IPS-18a (cell line): ENCODE data around the gene CYP4F3.
"Not testable (repeated sequence)": the region's sequence is repeated elsewhere in the genome, so short reads cannot be mapped to it uniquely, and the experiment has no call there.

ENCODE experiments used
- H3K27ac ChIP-seq: one replicate; pipeline ENCODE4 v1.5.1; 2013; ENCODE audit warnings: low read length
- H3K27me3 ChIP-seq: one replicate; pipeline ENCODE4 v1.6.1; 2013; ENCODE audit warnings: mild to moderate bottlenecking, low read length; ENCODE audit not compliant: control insufficient read depth, insufficient read depth
- H3K36me3 ChIP-seq: one replicate; pipeline ENCODE4 v1.6.1; 2013; ENCODE audit warnings: low read depth, low read length; ENCODE audit not compliant: control insufficient read depth
- H3K4me1 ChIP-seq: one replicate; pipeline ENCODE4 v1.6.1; 2013; ENCODE audit warnings: low read depth, low read length; ENCODE audit not compliant: control insufficient read depth
- H3K4me3 ChIP-seq: one replicate; pipeline ENCODE4 v1.5.1; 2013; ENCODE audit warnings: low read length
- H3K9ac ChIP-seq: one replicate; pipeline ENCODE4 v1.6.1; 2013; ENCODE audit warnings: mild to moderate bottlenecking, low read length, moderate library complexity
- H3K9me3 ChIP-seq: one replicate; pipeline ENCODE4 v1.6.1; 2013; ENCODE audit warnings: low read depth, low read length; ENCODE audit not compliant: control insufficient read depth

CYP4F3 gene, protein sequence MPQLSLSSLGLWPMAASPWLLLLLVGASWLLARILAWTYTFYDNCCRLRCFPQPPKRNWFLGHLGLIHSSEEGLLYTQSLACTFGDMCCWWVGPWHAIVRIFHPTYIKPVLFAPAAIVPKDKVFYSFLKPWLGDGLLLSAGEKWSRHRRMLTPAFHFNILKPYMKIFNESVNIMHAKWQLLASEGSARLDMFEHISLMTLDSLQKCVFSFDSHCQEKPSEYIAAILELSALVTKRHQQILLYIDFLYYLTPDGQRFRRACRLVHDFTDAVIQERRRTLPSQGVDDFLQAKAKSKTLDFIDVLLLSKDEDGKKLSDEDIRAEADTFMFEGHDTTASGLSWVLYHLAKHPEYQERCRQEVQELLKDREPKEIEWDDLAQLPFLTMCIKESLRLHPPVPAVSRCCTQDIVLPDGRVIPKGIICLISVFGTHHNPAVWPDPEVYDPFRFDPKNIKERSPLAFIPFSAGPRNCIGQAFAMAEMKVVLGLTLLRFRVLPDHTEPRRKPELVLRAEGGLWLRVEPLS

DNA sequence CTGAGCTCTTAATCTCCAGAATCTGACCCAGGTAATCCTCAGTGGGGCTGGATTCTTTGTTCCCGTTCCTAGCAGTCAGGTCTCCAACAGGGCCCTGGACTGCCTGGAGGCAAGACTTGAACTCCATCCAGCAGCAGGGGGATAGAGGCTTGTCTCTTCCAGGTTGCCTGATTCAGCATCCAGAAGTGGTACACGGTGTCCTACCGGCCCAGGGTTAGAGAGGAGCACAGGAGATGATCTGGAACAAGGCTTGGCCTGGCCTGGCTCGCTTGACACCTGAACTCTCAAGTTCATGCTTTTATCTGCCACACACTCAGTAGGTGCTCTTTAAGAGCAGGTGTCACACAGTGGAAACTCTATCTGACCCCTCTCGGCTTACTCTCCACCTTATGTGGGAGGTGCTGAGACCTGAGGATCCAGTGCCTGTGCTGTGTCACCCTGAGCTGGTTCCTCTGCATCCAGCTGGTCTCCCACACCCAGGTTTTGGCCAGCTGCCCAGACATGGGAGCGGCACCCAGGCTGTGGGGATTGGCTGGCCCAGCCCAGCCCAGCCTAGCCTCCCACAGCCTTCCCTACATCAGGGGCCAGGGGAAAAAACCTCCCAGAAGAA, at the start of gene CYP4F3:
Gene CYP4F3, plus strand, starts transcription at position 604 of the 610 bp plus-strand sequence. CDS start 519 bp downstream, outside the sequence.
- H3K36me3 ChIP-seq = no peaks in the 10 kb centered on the region
- H3K4me3 ChIP-seq = no peak within 1 kb of the TSS
- no peaks in the 10 kb centered on the region for H3K27me3 ChIP-seq
- peaks cover 63% of the 10 kb centered on the region for H3K9me3 ChIP-seq
- H3K9ac ChIP-seq = no peak within 1 kb of the TSS
- no peak within 1 kb of the TSS for H3K27ac ChIP-seq
- H3K4me1 ChIP-seq = no peaks in the 10 kb centered on the region

DNA sequence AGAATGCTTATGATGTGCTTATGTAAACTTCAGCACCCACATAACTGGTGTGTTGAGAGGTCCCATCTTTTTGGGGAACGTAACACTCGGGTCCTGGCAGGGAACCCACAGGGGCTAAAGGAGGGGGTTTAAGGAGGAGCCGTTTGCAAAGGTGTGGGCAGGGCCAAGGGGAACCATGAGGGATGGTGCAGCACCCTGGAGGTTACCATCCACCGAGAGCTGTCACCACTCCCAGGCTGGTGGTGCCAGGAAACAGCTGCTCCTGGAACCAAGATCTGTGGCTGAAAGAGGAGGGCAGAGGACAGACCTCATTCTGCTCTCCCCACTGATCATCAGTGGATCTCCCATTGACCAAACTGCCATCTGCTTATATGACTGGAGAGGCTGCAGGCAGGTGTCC, 48.9 kb upstream of the CYP4F3 start:
- no peak overlapping the region for H3K27ac ChIP-seq
- no peaks in the 10 kb centered on the region for H3K4me1 ChIP-seq
- H3K9me3 ChIP-seq = peaks cover 50% of the 10 kb centered on the region
- H3K27me3 ChIP-seq = no peaks in the 10 kb centered on the region
- H3K36me3 ChIP-seq = no peaks in the 10 kb centered on the region
- H3K4me3 ChIP-seq = no peak overlapping the region
- no peak overlapping the region for H3K9ac ChIP-seq

GRCh38 chr19:15592506-15592905, 48.2 kb upstream of the CYP4F3 start:
- H3K9ac ChIP-seq, H3K36me3 ChIP-seq, H3K27ac ChIP-seq, H3K27me3 ChIP-seq, H3K4me3 ChIP-seq, H3K4me1 ChIP-seq: not testable (repeated sequence)
- H3K9me3 ChIP-seq = peaks cover 50% of the 10 kb centered on the region

DNA sequence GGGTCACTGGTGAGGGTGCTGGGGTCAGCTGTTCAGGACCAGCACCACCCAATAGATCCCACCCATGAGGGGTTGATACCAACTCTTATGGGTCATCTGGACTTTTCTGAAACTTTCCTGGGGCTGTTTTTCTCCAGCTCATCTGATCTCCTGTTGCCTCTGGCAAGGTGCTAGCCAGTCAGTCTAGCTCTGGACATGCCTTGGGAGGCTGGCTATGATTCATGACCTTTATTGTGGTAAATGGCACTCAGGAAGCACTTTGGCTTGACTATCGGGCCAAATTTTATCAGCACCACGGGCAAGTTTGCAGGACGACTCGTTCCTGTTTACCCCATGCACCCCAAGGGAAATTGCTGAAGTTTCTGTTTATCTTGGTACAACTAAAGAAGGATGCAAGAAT, 46.9 kb upstream of the CYP4F3 start:
- peaks cover 39% of the 10 kb centered on the region for H3K9me3 ChIP-seq
- not testable (repeated sequence) for H3K4me3 ChIP-seq, H3K27me3 ChIP-seq, H3K4me1 ChIP-seq, H3K9ac ChIP-seq, H3K27ac ChIP-seq, H3K36me3 ChIP-seq

GRCh38 chr19:15595069-15595468, 45.6 kb upstream of the CYP4F3 start:
- Histone ChIP-seq H3K4me1 (no peaks in the 10 kb centered on the region), H3K36me3 (no peaks in the 10 kb centered on the region), H3K9me3 (peaks cover 32% of the 10 kb centered on the region), H3K4me3 (no peak overlapping the region), H3K27me3 (no peaks in the 10 kb centered on the region), H3K27ac (no peak overlapping the region), H3K9ac (no peak overlapping the region)

DNA sequence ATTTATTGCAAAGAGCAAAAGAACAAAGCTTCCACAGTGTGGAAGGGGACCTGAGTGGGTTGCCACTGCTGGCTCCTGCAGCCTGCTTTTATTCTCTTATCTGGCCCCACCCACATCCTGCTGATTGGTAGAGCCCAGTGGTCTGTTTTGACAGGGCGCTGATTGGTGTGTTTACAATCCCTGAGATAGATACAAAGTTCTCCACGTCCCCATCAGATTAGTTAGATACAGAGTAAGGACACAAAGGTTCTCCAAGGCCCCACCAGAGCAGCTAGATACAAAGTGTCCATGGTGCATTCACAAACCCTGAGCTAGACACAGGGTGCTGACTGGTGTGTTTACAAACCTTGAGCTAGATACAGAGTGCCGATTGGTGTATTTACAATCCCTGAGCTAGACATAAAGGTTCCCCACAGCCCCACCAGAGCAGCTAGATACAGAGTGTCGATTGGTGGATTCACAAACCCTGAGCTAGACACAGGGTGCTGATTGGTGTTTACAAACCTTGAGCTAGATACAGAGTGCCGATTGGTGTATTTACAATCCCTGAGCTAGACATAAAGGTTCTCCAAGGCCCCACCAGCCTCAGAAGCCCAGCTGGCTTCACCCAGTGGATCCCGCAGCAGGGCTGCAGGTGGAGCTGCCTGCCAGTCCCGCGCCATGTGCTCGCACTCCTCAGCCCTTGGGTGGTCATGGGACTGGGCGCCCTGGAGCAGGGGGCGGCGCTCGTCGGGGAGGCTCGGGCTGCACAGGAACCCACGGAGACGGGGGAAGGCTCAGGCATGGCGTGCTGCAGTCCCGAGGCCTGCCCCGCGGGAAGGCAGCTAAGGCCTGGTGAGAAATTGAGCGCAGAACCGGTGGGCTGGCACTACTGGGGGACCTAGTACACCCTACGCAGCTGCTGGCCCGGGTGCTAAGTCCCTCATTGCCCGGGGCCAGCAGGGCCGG, 32.4 kb upstream of the CYP4F3 start:
- H3K4me3 ChIP-seq = not testable (repeated sequence)
- H3K9me3 ChIP-seq = peaks cover 51% of the 10 kb centered on the region

GRCh38 chr19:15609261-15609660, 31.4 kb upstream of the CYP4F3 start:
- H3K27me3 ChIP-seq = no peaks in the 10 kb centered on the region

More for the DNA sequence above, 32.4 kb upstream of the CYP4F3 start:
- H3K9ac ChIP-seq, H3K36me3 ChIP-seq, H3K27ac ChIP-seq, H3K27me3 ChIP-seq, H3K4me1 ChIP-seq: not testable (repeated sequence)

DNA sequence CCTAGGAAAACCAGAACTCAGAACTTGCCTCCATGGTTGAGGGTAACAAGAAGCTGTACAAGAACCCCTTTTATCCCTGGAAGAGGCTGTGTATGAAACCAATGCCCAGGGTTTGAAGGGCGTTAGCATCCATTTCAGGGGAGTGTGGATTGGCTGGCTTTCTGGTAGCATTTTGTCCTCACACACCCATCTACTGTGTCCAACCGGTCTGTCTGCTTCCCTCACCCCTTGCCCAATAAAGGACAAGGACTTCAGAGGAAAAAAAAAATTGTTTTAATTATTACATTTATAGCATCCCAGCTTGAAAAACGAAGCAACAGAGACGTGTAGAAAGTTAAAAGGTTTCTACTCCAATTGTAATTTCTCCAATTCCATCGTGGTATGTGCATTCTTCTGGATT, 28.4 kb upstream of the CYP4F3 start:
- no peaks in the 10 kb centered on the region for H3K4me1 ChIP-seq
- H3K4me3 ChIP-seq = no peak overlapping the region
- H3K9ac ChIP-seq = no peak overlapping the region
- H3K9me3 ChIP-seq = peaks cover 48% of the 10 kb centered on the region
- no peaks in the 10 kb centered on the region for H3K36me3 ChIP-seq
- no peaks in the 10 kb centered on the region for H3K27me3 ChIP-seq
- H3K27ac ChIP-seq = no peak overlapping the region

More at GRCh38 chr19:15609261-15609660, 31.4 kb upstream of the CYP4F3 start:
- Histone ChIP-seq H3K4me1 (no peaks in the 10 kb centered on the region), H3K9ac (no peak overlapping the region), H3K27ac (no peak overlapping the region), H3K36me3 (no peaks in the 10 kb centered on the region), H3K4me3 (no peak overlapping the region), H3K9me3 (peaks cover 57% of the 10 kb centered on the region)

GRCh38 chr19:15613338-15613737, 27.4 kb upstream of the CYP4F3 start:
- Histone ChIP-seq H3K9me3 (peaks cover 52% of the 10 kb centered on the region), H3K27ac (no peak overlapping the region), H3K36me3 (no peaks in the 10 kb centered on the region), H3K27me3 (no peaks in the 10 kb centered on the region), H3K4me1 (no peaks in the 10 kb centered on the region), H3K4me3 (no peak overlapping the region), H3K9ac (no peak overlapping the region)

DNA sequence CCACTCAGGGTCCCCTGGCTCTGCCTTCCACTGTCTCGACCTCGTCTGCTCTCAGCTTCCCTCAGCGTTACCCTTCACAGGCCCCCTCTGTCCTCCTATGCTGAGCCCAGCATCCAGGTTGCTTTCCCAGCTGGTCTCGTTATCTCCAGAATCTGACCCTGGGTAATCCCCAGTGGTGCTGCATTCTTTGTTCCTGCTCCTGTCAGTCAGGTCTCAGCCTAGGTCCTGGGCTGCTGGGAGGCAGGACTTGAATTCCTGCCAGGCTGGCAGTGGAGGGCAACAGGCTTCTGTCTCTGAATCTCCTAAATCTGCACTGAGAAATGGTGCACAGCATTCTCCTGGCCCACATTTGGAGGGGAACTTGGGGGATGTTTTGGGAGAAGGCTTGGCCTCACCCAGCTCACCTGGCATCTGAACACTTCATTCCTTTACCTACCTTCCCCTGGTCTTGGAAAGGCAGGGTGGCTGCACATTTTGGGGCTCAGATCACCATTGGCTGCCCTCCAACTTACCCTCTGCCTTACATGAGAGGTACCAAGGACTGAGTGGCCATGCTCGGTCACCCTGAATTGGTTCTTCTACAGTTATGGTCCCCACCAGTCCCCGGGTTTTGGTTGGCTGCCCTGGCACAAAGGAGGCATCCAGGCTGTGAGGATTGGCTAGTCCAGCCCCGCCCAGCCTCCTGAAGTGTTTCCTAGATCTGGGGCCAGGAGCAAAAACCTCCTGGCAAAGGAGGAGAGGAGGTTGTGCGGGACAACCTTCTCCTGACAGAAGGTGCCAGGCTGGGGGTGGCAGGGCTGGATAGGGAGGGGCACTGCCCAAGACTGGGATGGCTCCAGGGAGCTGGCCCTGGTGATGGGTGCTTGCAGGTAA, 26.0 kb upstream of the CYP4F3 start, which contains the start of gene CYP4F8:
Gene CYP4F8, plus strand, starts transcription at position 712 of the 873 bp plus-strand sequence. CDS start 399 bp downstream, outside the sequence.
- Histone ChIP-seq H3K9ac (no peak within 1 kb of the TSS), H3K4me3 (no peak within 1 kb of the TSS), H3K4me1 (no peaks in the 10 kb centered on the region), H3K27me3 (no peaks in the 10 kb centered on the region), H3K27ac (no peak within 1 kb of the TSS), H3K36me3 (no peaks in the 10 kb centered on the region), H3K9me3 (peaks cover 58% of the 10 kb centered on the region)
